A549 treated with CpdA at 1 μM for 4 hours (cell line): ENCODE results near the gene PRPF4. TPM values are rescaled to one million over a fixed set of nuclear protein-coding genes. Genes with fewer than 3 reads are reported as not detected.

Source experiments
- total RNA-seq: library from RNA; stranded (reverse); fragments of 200-300 nt; extraction: Qiagen RNA extraction; gene quantifications from 5 replicates; pipeline ENCODE4 v1.2.3, GENCODE V29; 2022; ENCODE audit warnings: low read depth

The PRPF4 gene
- 59.0 to 62.8 TPM (median 60.4 TPM) in 5 replicates for total RNA-seq

DNA sequence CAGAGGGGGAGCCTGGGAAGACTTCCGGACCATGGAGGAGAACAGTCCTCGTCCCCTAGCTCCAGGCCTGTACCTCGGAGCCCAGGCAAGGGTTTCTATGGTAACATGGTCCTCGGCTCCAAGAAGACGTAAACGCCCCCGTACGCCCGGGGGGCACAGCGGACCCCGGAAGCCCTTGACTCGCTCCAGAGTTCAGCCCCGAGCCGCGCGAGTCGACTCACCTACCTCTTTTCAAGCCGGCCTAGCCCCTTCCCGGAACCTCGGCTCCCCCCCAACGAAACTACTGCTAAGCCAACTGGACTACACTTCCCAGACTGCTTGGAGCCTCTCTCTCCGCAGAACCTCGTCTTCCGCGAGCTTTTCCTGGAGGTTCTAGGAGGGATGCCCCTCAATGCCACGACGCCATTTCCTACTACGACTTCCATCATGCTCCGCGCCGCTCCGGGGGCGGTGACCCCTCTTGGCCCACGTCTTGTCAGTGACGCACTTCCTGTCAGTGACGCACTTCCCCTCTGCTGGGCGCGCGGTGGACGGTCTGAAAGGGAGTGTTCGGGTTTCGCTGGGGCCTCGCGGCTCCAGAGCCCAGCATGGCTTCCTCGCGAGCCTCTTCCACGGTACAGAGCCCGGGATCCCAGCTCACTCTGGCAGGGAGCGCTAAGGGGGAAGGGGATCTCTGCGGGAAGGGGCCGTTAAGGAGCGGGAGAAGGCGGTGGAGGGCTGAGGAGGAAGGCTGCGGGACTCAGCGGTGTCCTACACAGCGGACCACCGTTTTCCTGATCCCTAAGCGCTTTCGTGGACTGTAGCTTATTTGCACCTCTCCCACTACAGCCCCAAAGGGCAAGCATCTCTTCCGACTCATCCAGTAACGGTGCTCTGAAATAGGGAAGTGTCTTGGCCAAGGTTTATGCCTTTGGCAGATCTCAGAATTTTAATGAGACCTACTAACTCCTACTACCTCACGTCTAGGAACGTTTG, at the start of gene PRPF4, which contains the start of gene CDC26:
Gene PRPF4, plus strand, starts transcription at position 502 of the 975 bp plus-strand sequence. Its CDS starts 86 bp downstream, at position 588.
Gene CDC26, minus strand, starts transcription at position 416 of the 975 bp plus-strand sequence. CDS start 3,065 bp downstream, outside the sequence.

GRCh38 chr9:113302792-113303418, 27.4 kb downstream of the PRPF4 start, which contains the start of gene RNF183:
RNF183 (minus strand) TSS chr9:113303376; CDS start chr9:113298184, 5,192 bp downstream.

GRCh38 chr9:113340011-113340699, 64.7 kb downstream of the PRPF4 start, which contains the start of gene WDR31:
WDR31 (minus strand) TSS chr9:113340275; CDS start chr9:113332022, 8,253 bp downstream.

Other genes starting within 250 kb of the PRPF4 start
- gene ZFP37, start 218.9 kb upstream of the PRPF4 start, total RNA-seq = 1.4 to 2.9 TPM (median 1.7 TPM) in 5 replicates
- 6.2 to 8.1 TPM (median 7.8 TPM) in 5 replicates for gene SLC31A2, start 124.7 kb upstream of the PRPF4 start, total RNA-seq
- 16.9 to 19.9 TPM (median 17.9 TPM) in 5 replicates for gene FKBP15, start 54.4 kb upstream of the PRPF4 start, total RNA-seq
- 20.5 to 25.5 TPM (median 21.3 TPM) in 5 replicates for gene SLC31A1, start 54.1 kb upstream of the PRPF4 start, total RNA-seq
- gene CDC26, start 86 bp upstream of the PRPF4 start, total RNA-seq = 50.4 to 66.9 TPM (median 53.5 TPM) in 5 replicates
- not detected in 5 replicates for gene RNF183, start 27.7 kb downstream of the PRPF4 start, total RNA-seq
- gene WDR31, start 64.6 kb downstream of the PRPF4 start, total RNA-seq = 0.64 to 1.4 TPM (median 1.2 TPM) in 5 replicates
- gene BSPRY, start 73.9 kb downstream of the PRPF4 start, total RNA-seq = 0.06 to 0.12 TPM (median 0.07 TPM) in 3 of 5 replicates, not detected in the others
- gene HDHD3, start 101.3 kb downstream of the PRPF4 start, total RNA-seq = 19.4 to 29.8 TPM (median 24.5 TPM) in 5 replicates
- gene ALAD, start 125.6 kb downstream of the PRPF4 start, total RNA-seq = 13.7 to 17.1 TPM (median 16.4 TPM) in 5 replicates
- gene POLE3, start 135.0 kb downstream of the PRPF4 start, total RNA-seq = 103 to 128 TPM (median 120 TPM) in 5 replicates
- 0.45 to 0.86 TPM (median 0.60 TPM) in 5 replicates for gene C9orf43, start 135.1 kb downstream of the PRPF4 start, total RNA-seq
- gene RGS3, start 188.1 kb downstream of the PRPF4 start, total RNA-seq = 23.7 to 30.1 TPM (median 26.3 TPM) in 5 replicates